GM12878 (cell line): ENCODE measurements around the gene CAPNS1. TPM values are rescaled to one million over a fixed set of nuclear protein-coding genes. Genes with fewer than 3 reads are reported as not detected.

Experiments
- ATAC-seq: fragments of 200-7000 bp; cut with Tn5 transposase; 3 replicates; pipeline ENCODE4 v1.9.1; 2020; ENCODE audit warnings: mild to moderate bottlenecking, moderate library complexity
- BruUV-seq: library from RNA; stranded (reverse); fragments of 400-500 nt; replicated peaks from 2 replicates; lab custom pipeline; 2021; lab: Mats Ljungman, UMichigan
- CTCF ChIA-PET: fragments of 300-600 bp; sonication (Branson Sonifier 250); formaldehyde crosslinking; extraction: SDS; loops from one replicate; lab custom pipeline; 2021; ENCODE audit warnings: inconsistent platforms; lab: Yijun Ruan, JAX
- POLR2A ChIA-PET: fragments of 350-600 bp; formaldehyde crosslinking; extraction: SDS; loops from one replicate; lab custom pipeline; 2021; ENCODE audit warnings: inconsistent platforms; lab: Charles Lee
- RAD21 ChIA-PET: fragments of 300-600 bp; sonication (Branson Sonifier 250); formaldehyde crosslinking; loops from one replicate; lab custom pipeline; 2023; ENCODE audit warnings: antibody characterized with exemption; ENCODE audit not compliant: unreplicated experiment; lab: Charles Lee
- SMC1A ChIA-PET: fragments of 300-600 bp; sonication (Branson Sonifier 250); formaldehyde crosslinking; loops from one replicate; lab custom pipeline; 2023; ENCODE audit not compliant: unreplicated experiment, uncharacterized antibody; lab: Charles Lee
- DNase-seq: peaks from one replicate; pipeline ENCODE4 v3.0.0-alpha.2; 2011; ENCODE audit warnings: low read depth, low spot score
- FAIRE-seq: peaks from 3 replicates; lab custom pipeline; 2011; peaks lifted over from hg19 to GRCh38; lab: Jason Lieb, UNC
- H2AFZ ChIP-seq: 2 replicates; pipeline ENCODE4 v1.6.0; 2011; ENCODE audit warnings: low read depth, low read length, control low read depth; ENCODE audit not compliant: control insufficient read depth
- H3K27ac ChIP-seq: 2 replicates; pipeline ENCODE4 v1.5.1; 2011; ENCODE audit warnings: control low read depth; ENCODE audit not compliant: control insufficient read depth, insufficient read depth
- H3K27me3 ChIP-seq, 2 experiments: replicated peaks in 1 of 2; 2 replicates each; pipeline versions ENCODE4 v1.6.0 to v1.6.1; 2011; ENCODE audit warnings: low read length in 1 of 2; ENCODE audit not compliant: control insufficient read depth in 2 of 2, insufficient read depth in 2 of 2
- H3K36me3 ChIP-seq, 2 experiments: 2 replicates each; pipeline ENCODE4 v1.5.1; 2011; ENCODE audit warnings: low read length in 1 of 2; ENCODE audit not compliant: control insufficient read depth in 2 of 2, insufficient read depth in 2 of 2
- H3K4me1 ChIP-seq: 2 replicates; pipeline ENCODE4 v1.6.1; 2011; ENCODE audit warnings: mild to moderate bottlenecking, low read length, moderate library complexity, mixed read lengths; ENCODE audit not compliant: control insufficient read depth, insufficient read depth
- H3K4me2 ChIP-seq: 2 replicates; pipeline ENCODE4 v1.6.0; 2011; ENCODE audit warnings: control low read depth; ENCODE audit not compliant: control insufficient read depth, insufficient read depth
- H3K4me3 ChIP-seq: fragments of 200-600 bp; sonication (generic); 2 replicates; pipeline ENCODE4 v1.5.1; 2016
- H3K79me2 ChIP-seq: 2 replicates; pipeline ENCODE4 v1.6.0; 2011; ENCODE audit warnings: low read length; ENCODE audit not compliant: control insufficient read depth, insufficient read depth
- H3K9ac ChIP-seq: 2 replicates; pipeline ENCODE4 v1.8.0; 2011; ENCODE audit warnings: low read length, control low read depth, mixed read lengths; ENCODE audit not compliant: control insufficient read depth, insufficient read depth
- H3K9me3 ChIP-seq: replicated peaks from 3 replicates; pipeline ENCODE4 v1.5.1; 2011; ENCODE audit warnings: mild to moderate bottlenecking, low read length; ENCODE audit not compliant: control insufficient read depth, insufficient read depth
- H4K20me1 ChIP-seq: 2 replicates; pipeline ENCODE4 v1.6.0; 2011; ENCODE audit not compliant: control insufficient read depth, insufficient read depth
- BACH1 ChIP-seq: fragments of 450-650 bp; IDR thresholded peaks from 2 replicates; pipeline ENCODE4 v1.6.1; 2017; ENCODE audit warnings: mild to moderate bottlenecking, borderline replicate concordance
- CHD1 ChIP-seq: IDR thresholded peaks from 2 replicates; pipeline ENCODE4 v1.6.1; 2012; ENCODE audit warnings: low read depth, low read length, improper control_type of control experiment
- DPF2 ChIP-seq: fragments of 450-650 bp; IDR thresholded peaks from 2 replicates; pipeline ENCODE4 v1.6.1; 2017; ENCODE audit warnings: mild to moderate bottlenecking
- EED ChIP-seq: sonication (generic); IDR thresholded peaks from 2 replicates; pipeline ENCODE4 v1.6.1; 2016; ENCODE audit warnings: antibody characterized with exemption, low read depth
- EZH2 ChIP-seq: IDR thresholded peaks from 2 replicates; pipeline ENCODE4 v1.6.1; 2012; ENCODE audit warnings: low read depth, mild to moderate bottlenecking, control low read depth, inconsistent platforms, low read length, borderline replicate concordance; ENCODE audit not compliant: control insufficient read depth
- FOS ChIP-seq: IDR thresholded peaks from 3 replicates; pipeline ENCODE4 v1.6.1; 2011; ENCODE audit warnings: borderline replicate concordance; ENCODE audit not compliant: insufficient read length; ENCODE audit errors: extremely low read depth
- FOXM1 ChIP-seq: IDR thresholded peaks from 2 replicates; pipeline ENCODE4 v1.6.1; 2012; ENCODE audit warnings: low read depth, mild to moderate bottlenecking, inconsistent platforms, low read length, moderate library complexity
- KAT2A ChIP-seq: conservative IDR thresholded peaks from 2 replicates; pipeline ENCODE4 v1.6.1; 2011; ENCODE audit warnings: low read depth, low read length; ENCODE audit not compliant: control insufficient read depth
- MTA2 ChIP-seq: fragments of 450-650 bp; IDR thresholded peaks from 2 replicates; pipeline ENCODE4 v1.6.1; 2016; ENCODE audit warnings: low read depth, mild to moderate bottlenecking, moderate library complexity
- MTA3 ChIP-seq: IDR thresholded peaks from 2 replicates; pipeline ENCODE4 v1.6.1; 2012; ENCODE audit warnings: low read length, inconsistent platforms, borderline replicate concordance
- NR2C2 ChIP-seq: IDR thresholded peaks from 2 replicates; pipeline ENCODE4 v1.6.1; 2011; ENCODE audit warnings: borderline replicate concordance, low read depth; ENCODE audit not compliant: control insufficient read depth, insufficient read length
- RFX5 ChIP-seq: IDR thresholded peaks from 2 replicates; pipeline ENCODE4 v1.6.1; 2011; ENCODE audit warnings: low read depth, low read length, improper control_type of control experiment
- SMC3 ChIP-seq: IDR thresholded peaks from 2 replicates; pipeline ENCODE4 v1.6.1; 2011; ENCODE audit warnings: low read length, improper control_type of control experiment, borderline replicate concordance
- ZZZ3 ChIP-seq: IDR thresholded peaks from 2 replicates; pipeline ENCODE4 v1.6.1; 2011; ENCODE audit warnings: low read depth; ENCODE audit not compliant: control insufficient read depth, insufficient read length
- WGBS: methylation state at CpG from one replicate; pipeline ENCODE4 v1.1.6; 2016; ENCODE audit warnings: low lambda C conversion rate; ENCODE audit not compliant: insufficient replicate concordance, insufficient coverage; ENCODE audit errors: missing lambda C conversion rate; 5-methylcytosine and 5-hydroxymethylcytosine counted together
- in situ Hi-C: fragments of 300-500 bp; cut with MboI; formaldehyde crosslinking; loops from 9 replicates; pipeline ENCODE4 v1.14.3; 2018; ENCODE audit warnings: mixed read lengths
- intact Hi-C: fragments of 100-400 bp; cut with micrococcal nuclease; formaldehyde crosslinking; loops from one replicate; pipeline ENCODE4 v1.14.2; 2022; ENCODE audit not compliant: unreplicated experiment
- polyA plus RNA-seq, 11 experiments: library from polyadenylated mRNA; depleted of rRNA in 4 of 11; unstranded in 6 of 11; stranded (reverse) in 5 of 11; fragments of >200 nt; fragmentation: Nextera tagmentation in 4 of 11; fragmentation: Illumina TruSeq in 1 of 11; extraction: Ambion mirVana in 4 of 11; extraction: Trizol in 1 of 11; gene quantifications; 1 replicate in 1 of 11; 2 replicates in 10 of 11; pipeline versions ENCODE4 v1.2.1 to v1.2.3, GENCODE V29; 2011 to 2016; ENCODE audit warnings: inconsistent platforms in 2 of 11, missing spikeins in 2 of 11, low read depth in 1 of 11
- total RNA-seq, 4 experiments: library from RNA; depleted of rRNA in 3 of 4; stranded (reverse); fragments of >200 nt in 3 of 4; fragmentation: Illumina TruSeq in 1 of 4; extraction: Trizol in 1 of 4; gene quantifications; 2 replicates each; pipeline versions ENCODE4 v1.2.1 to v1.2.3, GENCODE V29; 2013 to 2021
- TF ChIP-seq, protein P1 (sequence below): fragments of 450-650 bp; IDR thresholded peaks from 2 replicates; pipeline ENCODE4 v1.6.1; 2018; ENCODE audit warnings: borderline replicate concordance, mild to moderate bottlenecking; ENCODE audit not compliant: partially characterized antibody

CAPNS1 gene
- total and polyA plus RNA-seq, 10 of the 15 experiments (the other 5 are each of a cell fraction or from before 2014, with no cell fraction given), result 96.9 to 562 (median 245) TPM

DNA sequence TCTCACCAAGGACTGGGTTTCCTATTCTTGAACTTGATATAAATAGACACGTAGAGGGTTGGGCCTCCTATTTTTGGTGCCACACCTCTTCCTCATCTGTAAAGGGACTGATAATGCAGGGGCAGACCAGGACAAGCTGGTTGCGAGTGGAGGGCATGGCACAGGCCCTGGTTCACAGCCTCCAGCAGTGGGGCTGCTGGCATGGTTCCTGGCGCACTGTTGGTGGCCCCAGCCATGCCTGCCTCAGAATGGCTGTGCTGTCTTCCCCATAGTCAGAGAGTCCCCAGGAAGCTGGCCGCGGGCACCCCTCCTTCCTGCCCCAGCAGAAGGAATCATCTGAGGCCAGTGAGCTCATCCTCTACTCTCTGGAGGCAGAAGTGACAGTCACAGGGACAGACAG lies 39.4 kb upstream of the CAPNS1 start:
- intact Hi-C loops (no loop called here), in situ Hi-C loops (no loop called here)
- no peaks in the 10 kb centered on the region for H4K20me1 ChIP-seq
- ATAC-seq (no peak), FAIRE-seq (no peak), DNase-seq (no peak)
- BruUV-seq, result no TSS peak
- peaks cover 4 to 30% of the 10 kb centered on the region in 2 experiments; a peak in 3 of 4 replicates for H3K36me3 ChIP-seq
- TF ChIP-seq NR2C2, result no peak
- no peak for TF ChIP-seq MTA3
- no peak for TF ChIP-seq BACH1
- TF ChIP-seq SMC3, result no peak
- ChIA-PET SMC1A (no interaction called here), POLR2A (interaction anchor here (1.0 kb wide), 1 partner anchor 40 kb away, joined by 8 read pairs; no protein-coding TSS in a partner anchor), CTCF (interaction anchor here (1.6 kb wide), 1 partner anchor 39 kb away, joined by 4 read pairs; no protein-coding TSS in a partner anchor), RAD21 (interaction anchor here (1.0 kb wide), 1 partner anchor 28 kb away, joined by 3 read pairs; no protein-coding TSS in a partner anchor)
- H3K27me3 ChIP-seq, result no peaks in the 10 kb centered on the region
- no peaks in the 10 kb centered on the region for H3K9me3 ChIP-seq
- H3K4me2 ChIP-seq, result no peak overlapping the region
- no peak overlapping the region for H3K9ac ChIP-seq
- no peak overlapping the region for H3K4me3 ChIP-seq
- WGBS, result 73% methylated on average over 5 of the region's 5 CpGs
- H3K79me2 ChIP-seq, result no peaks in the 10 kb centered on the region
- no peak overlapping the region for H2AFZ ChIP-seq
- no peak overlapping the region for H3K27ac ChIP-seq
- H3K4me1 ChIP-seq, result no peaks in the 10 kb centered on the region

DNA sequence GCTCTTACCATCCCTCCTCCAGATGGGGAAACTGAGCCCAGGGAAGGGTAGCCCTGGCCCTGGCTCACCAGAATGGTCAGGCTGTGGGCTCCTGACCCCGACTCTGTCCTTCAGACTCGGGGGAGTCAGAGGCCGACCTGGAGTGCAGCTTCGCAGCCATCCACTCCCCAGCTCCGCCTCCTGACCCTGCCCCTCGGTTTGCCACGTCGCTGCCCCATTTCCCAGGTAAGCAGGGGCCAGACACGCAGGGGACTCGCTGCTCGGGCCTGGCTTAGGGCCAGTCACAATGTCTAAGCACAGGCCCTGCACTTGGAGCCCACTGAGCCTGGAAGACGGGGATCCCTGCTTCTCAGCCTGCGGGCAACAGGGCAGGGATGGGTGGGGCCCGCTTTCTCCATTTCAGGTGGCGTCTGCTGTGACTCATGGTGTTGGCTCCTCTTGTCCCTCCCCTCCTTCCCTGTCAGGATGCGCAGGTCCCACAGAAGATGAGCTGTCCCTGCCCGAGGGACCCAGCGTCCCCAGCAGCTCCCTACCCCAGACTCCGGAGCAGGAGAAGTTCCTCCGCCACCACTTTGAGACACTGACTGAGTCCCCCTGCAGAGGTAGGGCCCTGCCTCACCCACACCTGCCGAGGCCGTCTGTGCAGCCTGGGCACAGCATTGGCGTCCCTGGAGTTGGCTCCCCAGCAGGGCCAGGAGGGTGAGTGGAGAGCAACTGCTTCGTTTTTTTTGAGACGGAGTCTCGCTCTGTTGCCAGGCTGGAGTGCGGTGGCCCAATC lies 38.1 kb upstream of the CAPNS1 start:
- Histone ChIP-seq H3K4me3 (no peak overlapping the region), H3K4me1 (no peaks in the 10 kb centered on the region), H3K4me2 (no peak overlapping the region), H2AFZ (no peak overlapping the region), H4K20me1 (no peaks in the 10 kb centered on the region), H3K27ac (no peak overlapping the region), H3K9me3 (no peaks in the 10 kb centered on the region), H3K27me3 (no peaks in the 10 kb centered on the region), H3K36me3 (peaks cover 4 to 30% of the 10 kb centered on the region in 2 experiments; a peak in 3 of 4 replicates), H3K9ac (no peak overlapping the region), H3K79me2 (no peaks in the 10 kb centered on the region)
- no TSS peak for BruUV-seq
- in situ Hi-C loops (no loop called here), intact Hi-C loops (no loop called here)
- ATAC-seq (no peak), DNase-seq (no peak), FAIRE-seq (no peak)
- ChIA-PET SMC1A (no interaction called here), RAD21 (interaction anchor here (1.0 kb wide), 1 partner anchor 26 kb away, joined by 3 read pairs; no protein-coding TSS in a partner anchor), CTCF (interaction anchor here (0.8 to 1.6 kb wide), 2 partner anchors 13 to 41 kb away, joined by 3 to 4 read pairs; partner anchors contain the start of genes POLR2I and TBCB), POLR2A (no interaction called here)
- WGBS, result 93% methylated on average over 26 of the region's 27 CpGs
- TF ChIP-seq EZH2, result no peak
- no peak for TF ChIP-seq EED
- no peak for TF ChIP-seq FOS
- TF ChIP-seq KAT2A, result no peak
- no peak for TF ChIP-seq ZZZ3
- TF ChIP-seq DPF2, result no peak
- TF ChIP-seq RFX5, result no peak
- TF ChIP-seq, protein P1, sequence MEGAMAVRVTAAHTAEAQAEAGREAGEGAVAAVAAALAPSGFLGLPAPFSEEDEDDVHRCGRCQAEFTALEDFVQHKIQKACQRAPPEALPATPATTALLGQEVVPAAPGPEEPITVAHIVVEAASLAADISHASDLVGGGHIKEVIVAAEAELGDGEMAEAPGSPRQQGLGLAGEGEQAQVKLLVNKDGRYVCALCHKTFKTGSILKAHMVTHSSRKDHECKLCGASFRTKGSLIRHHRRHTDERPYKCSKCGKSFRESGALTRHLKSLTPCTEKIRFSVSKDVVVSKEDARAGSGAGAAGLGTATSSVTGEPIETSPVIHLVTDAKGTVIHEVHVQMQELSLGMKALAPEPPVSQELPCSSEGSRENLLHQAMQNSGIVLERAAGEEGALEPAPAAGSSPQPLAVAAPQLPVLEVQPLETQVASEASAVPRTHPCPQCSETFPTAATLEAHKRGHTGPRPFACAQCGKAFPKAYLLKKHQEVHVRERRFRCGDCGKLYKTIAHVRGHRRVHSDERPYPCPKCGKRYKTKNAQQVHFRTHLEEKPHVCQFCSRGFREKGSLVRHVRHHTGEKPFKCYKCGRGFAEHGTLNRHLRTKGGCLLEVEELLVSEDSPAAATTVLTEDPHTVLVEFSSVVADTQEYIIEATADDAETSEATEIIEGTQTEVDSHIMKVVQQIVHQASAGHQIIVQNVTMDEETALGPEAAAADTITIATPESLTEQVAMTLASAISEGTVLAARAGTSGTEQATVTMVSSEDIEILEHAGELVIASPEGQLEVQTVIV, result no peak
- TF ChIP-seq FOXM1, result no peak
- TF ChIP-seq MTA2, result no peak
- TF ChIP-seq CHD1, result no peak
